Endothelial cell of umbilical vein (primary cell): ENCODE results near the gene RRM1. TPM values are rescaled to one million over a fixed set of nuclear protein-coding genes. Genes with fewer than 3 reads are reported as not detected.
A peak's percentile ranks its signal among the peaks of the same experiment; 100 is the strongest.

ENCODE experiments used
- BruUV-seq: library from RNA; stranded (reverse); fragments of 400-500 nt; replicated peaks from 2 replicates; lab custom pipeline; 2021; lab: Mats Ljungman, UMichigan
- CTCF ChIA-PET: fragments of 300-600, 350-600 bp; sonication (Branson Sonifier 250); formaldehyde crosslinking; loops from one replicate; lab custom pipeline; 2021; ENCODE audit warnings: antibody characterized with exemption, inconsistent platforms; lab: Charles Lee
- POLR2A ChIA-PET: fragments of 300-600, 350-600 bp; sonication (Branson Sonifier 250); formaldehyde crosslinking; loops from one replicate; lab custom pipeline; 2021; ENCODE audit warnings: antibody characterized with exemption, inconsistent platforms; lab: Charles Lee
- DNase-seq: peaks from one replicate; pipeline ENCODE4 v3.0.0-alpha.2; 2011; ENCODE audit warnings: low read depth, low spot score
- FAIRE-seq: peaks from 2 replicates; lab custom pipeline; 2011; peaks lifted over from hg19 to GRCh38; lab: Jason Lieb, UNC
- H2AFZ ChIP-seq: 2 replicates; pipeline ENCODE4 v1.6.0; 2012; ENCODE audit warnings: low read depth, low read length, control low read depth, inconsistent platforms
- H3K27ac ChIP-seq: 2 replicates; pipeline ENCODE4 v1.5.1; 2011; ENCODE audit warnings: low read depth, mild to moderate bottlenecking, control low read depth, low read length, moderate library complexity; ENCODE audit not compliant: insufficient read depth
- H3K27me3 ChIP-seq, 2 experiments: 2 replicates each; pipeline versions ENCODE4 v1.6.0 to v1.6.1; 2011; ENCODE audit warnings: low read length in 2 of 2, mixed read lengths in 1 of 2; ENCODE audit not compliant: control insufficient read depth in 2 of 2, insufficient read depth in 2 of 2
- H3K36me3 ChIP-seq, 2 experiments: 2 replicates in 1 of 2; 3 replicates in 1 of 2; pipeline ENCODE4 v1.5.1; 2011; ENCODE audit warnings: low read length in 2 of 2, mild to moderate bottlenecking in 1 of 2, moderate library complexity in 1 of 2; ENCODE audit not compliant: control insufficient read depth in 2 of 2, insufficient read depth in 2 of 2; ENCODE audit errors: extremely low read depth in 1 of 2
- H3K4me1 ChIP-seq: 3 replicates; pipeline ENCODE4 v1.5.1; 2011; ENCODE audit warnings: mild to moderate bottlenecking, low read length; ENCODE audit not compliant: control insufficient read depth, insufficient read depth; ENCODE audit errors: extremely low read depth
- H3K4me2 ChIP-seq: 2 replicates; pipeline ENCODE4 v1.6.1; 2011; ENCODE audit warnings: low read length, control low read depth, mixed read lengths; ENCODE audit not compliant: insufficient read depth
- H3K4me3 ChIP-seq, 3 experiments: fragments of 200-600 bp in 1 of 3; sonication (generic), shearing (Covaris generic) in 1 of 3; replicated peaks in 1 of 3; 2 replicates each; pipeline ENCODE4 v1.5.1; 2011 to 2016; ENCODE audit warnings: control low read depth in 3 of 3, low read length in 3 of 3, mild to moderate bottlenecking in 2 of 3, inconsistent platforms in 1 of 3, low read depth in 1 of 3, moderate library complexity in 1 of 3; ENCODE audit not compliant: insufficient read depth in 1 of 3
- H3K79me2 ChIP-seq: 2 replicates; pipeline ENCODE4 v1.6.0; 2012; ENCODE audit warnings: low read length, inconsistent platforms; ENCODE audit not compliant: control insufficient read depth, insufficient read depth
- H3K9ac ChIP-seq: replicated peaks from 2 replicates; pipeline ENCODE3; 2011; ENCODE audit warnings: low read length, control low read depth; ENCODE audit not compliant: insufficient read depth; ENCODE audit errors: extremely low read depth
- H3K9me1 ChIP-seq: replicated peaks from 3 replicates; pipeline ENCODE4 v1.6.0; 2011; ENCODE audit warnings: mild to moderate bottlenecking, low read length; ENCODE audit not compliant: control insufficient read depth, insufficient read depth; ENCODE audit errors: extremely low read depth
- H3K9me3 ChIP-seq: replicated peaks from 2 replicates; pipeline ENCODE4 v1.5.1; 2012; ENCODE audit warnings: low read length, inconsistent platforms; ENCODE audit not compliant: control insufficient read depth, insufficient read depth
- H4K20me1 ChIP-seq: replicated peaks from 2 replicates; pipeline ENCODE3; 2011; ENCODE audit warnings: mild to moderate bottlenecking, low read length; ENCODE audit not compliant: control insufficient read depth, insufficient read depth; ENCODE audit errors: extremely low read depth
- EZH2 ChIP-seq: IDR thresholded peaks from 2 replicates; pipeline ENCODE4 v1.6.1; 2012; ENCODE audit warnings: borderline replicate concordance, low read depth, mild to moderate bottlenecking, moderate library complexity, low read length, inconsistent platforms; ENCODE audit not compliant: severe bottlenecking
- FOS ChIP-seq: IDR thresholded peaks from 2 replicates; pipeline ENCODE4 v1.6.1; 2011; ENCODE audit warnings: mild to moderate bottlenecking, low read length, moderate library complexity, borderline replicate concordance; ENCODE audit not compliant: insufficient read depth
- GATA2 ChIP-seq: IDR thresholded peaks from 2 replicates; pipeline ENCODE4 v1.7.0; 2011; ENCODE audit warnings: low read depth, mild to moderate bottlenecking, moderate library complexity, mixed read lengths, low read length; ENCODE audit not compliant: insufficient read length, insufficient read depth
- JUN ChIP-seq: IDR thresholded peaks from 2 replicates; pipeline ENCODE4 v1.6.1; 2011; ENCODE audit warnings: borderline replicate concordance, low read depth; ENCODE audit not compliant: insufficient read length, insufficient read depth
- MAX ChIP-seq: IDR thresholded peaks from 2 replicates; pipeline ENCODE4 v1.6.1; 2011; ENCODE audit not compliant: insufficient read depth, insufficient read length
- MYC ChIP-seq: IDR thresholded peaks from one replicate; pipeline ENCODE4 v1.6.1; 2011; ENCODE audit warnings: mild to moderate bottlenecking, low read depth, low read length
- POLR2A ChIP-seq: IDR thresholded peaks from 2 replicates; pipeline ENCODE4 v1.6.1; 2012; ENCODE audit warnings: low read depth, mild to moderate bottlenecking, control low read depth, low read length
- POLR2AphosphoS5 ChIP-seq: IDR thresholded peaks from 2 replicates; pipeline ENCODE4 v1.6.1; 2012; ENCODE audit warnings: low read depth, mild to moderate bottlenecking, control low read depth, low read length, moderate library complexity; ENCODE audit not compliant: insufficient read depth
- dilution Hi-C: fragments of 300-500 bp; cut with MboI; formaldehyde crosslinking; loops from one replicate; pipeline ENCODE4 v1.15.0; 2019; ENCODE audit warnings: low sequenced_read_pairs; ENCODE audit not compliant: extremely low pct_ligation_motif_present
- intact Hi-C: fragments of 100-400 bp; cut with micrococcal nuclease; formaldehyde crosslinking; loops from one replicate; pipeline ENCODE4 v1.10.0; 2022
- polyA plus RNA-seq, 4 experiments: library from polyadenylated mRNA; depleted of rRNA in 3 of 4; stranded (reverse) in 3 of 4; unstranded in 1 of 4; fragments of >200 nt; gene quantifications; 2 replicates each; pipeline versions ENCODE4 v1.2.1 to v1.2.3, GENCODE V29; 2011 to 2012; ENCODE audit warnings: missing spikeins in 1 of 4
- total RNA-seq: library from RNA; stranded (reverse); gene quantifications from 2 replicates; pipeline ENCODE4 v1.2.3, GENCODE V29; 2021
- TF ChIP-seq, protein P1 (sequence below), 2 donors: IDR thresholded peaks; 1 replicate in 1 of 2; 2 replicates in 1 of 2; pipeline ENCODE4 v1.5.1; 2011; ENCODE audit warnings: low read length in 2 of 2, mild to moderate bottlenecking in 2 of 2, moderate library complexity in 2 of 2, control low read depth in 1 of 2, inconsistent platforms in 1 of 2, low read depth in 1 of 2; ENCODE audit not compliant: insufficient read depth in 1 of 2; ENCODE audit errors: extremely low read depth in 1 of 2

Gene RRM1
- total and polyA plus RNA-seq, 2 donors (not counting 3 experiments of a cell fraction or from before 2014, with no cell fraction given), result 55.3 to 112 TPM

DNA sequence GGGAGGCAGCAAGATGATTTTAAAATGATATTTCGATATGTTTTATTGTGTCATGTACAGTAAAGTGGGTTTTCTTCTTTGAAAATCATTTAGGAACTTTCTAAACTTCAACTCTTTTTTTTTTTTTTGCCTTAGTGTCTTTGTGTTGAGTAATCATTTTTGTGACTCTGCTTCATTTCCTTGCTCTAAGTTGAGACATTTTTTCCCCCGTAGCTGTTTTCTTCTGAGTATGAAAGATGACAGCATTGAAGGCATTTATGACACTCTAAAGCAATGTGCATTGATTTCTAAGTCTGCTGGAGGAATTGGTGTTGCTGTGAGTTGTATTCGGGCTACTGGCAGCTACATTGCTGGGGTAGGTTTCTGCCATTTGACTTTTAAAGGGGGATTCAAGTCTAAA, 23.5 kb downstream of the RRM1 start:
- Histone ChIP-seq H3K27me3 (no peaks in the 10 kb centered on the region), H3K9me3 (no peaks in the 10 kb centered on the region), H3K4me1 (no peaks in the 10 kb centered on the region), H3K27ac (no peak overlapping the region), H3K9ac (no peak overlapping the region), H2AFZ (no peak overlapping the region), H3K9me1 (no peaks in the 10 kb centered on the region), H3K79me2 (no peaks in the 10 kb centered on the region), H3K36me3 (peaks cover 0 to 21% of the 10 kb centered on the region in 2 experiments), H3K4me2 (no peak overlapping the region), H4K20me1 (no peaks in the 10 kb centered on the region), H3K4me3 (no peak overlapping the region)
- TF ChIP-seq FOS (no peak), EZH2 (no peak), GATA2 (no peak), MAX (no peak), POLR2AphosphoS5 (no peak), JUN (no peak), MYC (no peak), POLR2A (no peak)
- TF ChIP-seq, protein P1, sequence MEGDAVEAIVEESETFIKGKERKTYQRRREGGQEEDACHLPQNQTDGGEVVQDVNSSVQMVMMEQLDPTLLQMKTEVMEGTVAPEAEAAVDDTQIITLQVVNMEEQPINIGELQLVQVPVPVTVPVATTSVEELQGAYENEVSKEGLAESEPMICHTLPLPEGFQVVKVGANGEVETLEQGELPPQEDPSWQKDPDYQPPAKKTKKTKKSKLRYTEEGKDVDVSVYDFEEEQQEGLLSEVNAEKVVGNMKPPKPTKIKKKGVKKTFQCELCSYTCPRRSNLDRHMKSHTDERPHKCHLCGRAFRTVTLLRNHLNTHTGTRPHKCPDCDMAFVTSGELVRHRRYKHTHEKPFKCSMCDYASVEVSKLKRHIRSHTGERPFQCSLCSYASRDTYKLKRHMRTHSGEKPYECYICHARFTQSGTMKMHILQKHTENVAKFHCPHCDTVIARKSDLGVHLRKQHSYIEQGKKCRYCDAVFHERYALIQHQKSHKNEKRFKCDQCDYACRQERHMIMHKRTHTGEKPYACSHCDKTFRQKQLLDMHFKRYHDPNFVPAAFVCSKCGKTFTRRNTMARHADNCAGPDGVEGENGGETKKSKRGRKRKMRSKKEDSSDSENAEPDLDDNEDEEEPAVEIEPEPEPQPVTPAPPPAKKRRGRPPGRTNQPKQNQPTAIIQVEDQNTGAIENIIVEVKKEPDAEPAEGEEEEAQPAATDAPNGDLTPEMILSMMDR (IDR thresholded peaks at IDR 0.05; ENCODE audit: extremely low read depth in 1 of 2, insufficient read depth in 1 of 2, low read depth in 1 of 2, low read length in 2 of 2), result no peak
- dilution Hi-C loops, result no loop called here
- peak; percentile 17 for DNase-seq
- ChIA-PET POLR2A (no interaction called here), CTCF (no interaction called here)
- intact Hi-C loops, result no loop called here
- FAIRE-seq, result no peak
- no TSS peak for BruUV-seq
